Activated effector memory CD4-positive, alpha-beta T cell treated with Interleukin-2 at 50 U/mL for 16 hours (primary cell): Measurements from ENCODE around the gene VPS4B.
"Not testable (repeated sequence)": the region's sequence is repeated elsewhere in the genome, so short reads cannot be mapped to it uniquely, and the experiment has no call there.

Source experiments
- DNase-seq: peaks from one replicate; pipeline ENCODE4 v3.0.0-alpha.2; 2020

VPS4B gene

DNA sequence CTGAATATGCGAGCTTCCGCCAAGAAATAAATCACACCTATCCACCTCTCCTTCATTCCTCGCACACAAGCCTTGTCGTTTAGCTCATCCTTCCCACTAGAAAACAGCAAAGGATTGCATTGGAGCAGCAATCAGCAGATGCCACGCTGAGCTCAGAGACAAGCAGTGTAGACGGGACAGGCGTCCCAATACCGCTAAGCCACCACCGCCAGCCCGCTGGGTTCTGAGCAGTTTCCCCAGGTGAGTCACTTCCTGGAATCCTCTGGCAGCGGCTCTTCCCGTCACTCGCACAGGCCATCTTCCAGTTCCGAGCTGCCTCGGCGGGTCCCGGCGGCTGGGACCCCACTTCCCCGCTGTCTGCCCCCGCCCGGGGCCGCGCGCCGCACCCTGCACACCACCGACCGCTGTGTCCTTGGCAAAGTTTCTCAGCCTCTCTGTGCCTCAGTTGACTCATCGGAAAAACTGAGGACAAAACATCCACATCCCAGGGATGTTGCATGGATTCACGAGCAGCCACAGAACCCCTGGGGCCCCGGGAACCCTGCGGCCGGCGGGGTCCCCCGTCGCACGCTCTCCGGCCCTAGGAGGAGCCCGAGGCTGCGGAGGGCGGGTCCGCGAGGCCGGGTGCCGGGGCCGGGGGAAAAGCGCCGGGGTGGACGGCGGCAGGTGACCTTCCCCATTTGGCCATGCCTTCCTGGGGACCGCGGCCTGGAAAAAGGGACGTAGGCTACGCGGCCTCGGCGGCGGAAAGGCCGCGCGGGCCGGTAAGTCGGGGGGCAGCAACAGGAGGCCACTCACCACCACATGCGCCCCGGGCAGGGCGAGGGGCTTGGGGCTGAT, 55.8 kb downstream of the VPS4B start:
- DNase-seq, result peak; percentile 64

DNA sequence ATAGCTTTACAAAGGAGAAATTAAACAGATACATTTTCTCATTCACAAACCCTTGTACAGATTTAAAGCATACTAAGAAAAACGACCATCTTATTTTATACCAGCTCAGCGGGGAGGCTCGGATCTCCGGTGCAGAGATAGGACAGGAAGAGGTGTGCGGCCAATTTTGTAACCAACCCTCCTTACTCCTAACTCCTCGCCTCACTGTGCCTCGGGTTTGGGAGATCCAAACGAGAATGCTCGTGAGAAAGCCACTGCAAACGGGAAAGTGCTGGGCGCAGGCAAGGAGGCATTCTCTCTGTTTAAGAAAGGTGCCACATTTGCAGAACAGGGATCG, 56.4 kb downstream of the VPS4B start:
- DNase-seq, result no peak

DNA sequence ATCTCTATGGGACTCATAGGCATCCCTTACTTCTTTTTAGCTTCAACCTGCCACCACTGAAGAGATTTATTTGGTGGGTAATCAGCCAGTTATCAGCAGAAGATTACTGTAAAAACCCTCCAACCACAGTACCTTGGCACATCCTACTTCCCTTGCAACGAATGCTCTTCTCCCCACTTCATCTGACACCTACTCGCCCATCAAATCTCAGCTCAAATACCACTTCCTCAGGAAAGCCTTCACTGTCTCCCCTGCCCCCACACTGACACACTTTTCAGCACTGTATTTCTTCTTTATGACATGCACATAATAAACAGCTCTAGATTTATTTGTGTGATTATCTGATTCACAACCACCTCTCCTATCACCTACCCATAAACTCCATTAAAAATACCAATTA, 58.3 kb downstream of the VPS4B start:
- peak; percentile 29 for DNase-seq

DNA sequence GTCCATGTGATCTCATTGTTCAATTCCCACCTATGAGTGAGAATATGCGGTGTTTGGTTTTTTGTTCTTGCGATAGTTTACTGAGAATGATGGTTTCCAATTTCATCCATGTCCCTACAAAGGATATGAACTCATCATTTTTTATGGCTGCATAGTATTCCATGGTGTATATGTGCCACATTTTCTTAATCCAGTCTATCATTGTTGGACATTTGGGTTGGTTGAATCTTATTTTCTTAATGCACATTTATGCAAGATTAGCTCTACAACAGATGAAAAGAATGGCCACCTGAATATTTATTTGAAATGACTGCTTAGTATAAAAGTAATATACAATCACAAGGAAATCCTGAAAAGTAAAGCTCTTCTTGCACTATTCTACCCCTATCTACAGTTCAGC, 58.9 kb downstream of the VPS4B start:
- not testable (repeated sequence) for DNase-seq

DNA sequence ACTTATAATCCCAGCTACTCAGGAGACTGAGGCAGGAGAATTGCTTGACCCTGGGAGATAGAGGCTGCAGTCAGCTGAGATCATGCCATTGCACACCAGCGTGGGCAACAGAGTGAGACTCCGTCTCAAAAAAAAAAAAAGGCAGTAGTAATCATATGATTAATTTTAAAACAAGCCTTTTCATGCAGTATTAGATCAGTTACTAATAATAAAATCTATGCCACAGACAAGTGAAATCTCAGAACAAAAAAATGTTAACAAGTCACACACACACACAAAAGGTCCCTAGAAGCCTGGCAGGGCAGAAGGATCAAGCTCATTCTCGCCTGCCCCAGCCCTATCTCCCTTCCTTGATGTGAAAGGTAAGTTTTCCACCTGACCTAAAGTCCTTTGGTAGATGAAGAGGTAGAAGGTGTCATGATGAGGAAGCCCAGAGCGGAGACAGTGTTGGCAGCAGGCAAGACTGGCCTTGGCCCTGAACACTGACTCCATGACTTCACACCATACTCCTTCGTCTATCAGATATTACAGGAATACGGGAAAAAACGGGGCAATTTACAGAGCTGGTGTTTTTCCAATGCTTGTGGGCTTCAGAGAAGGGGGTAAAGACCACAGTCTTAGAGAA, 65.9 kb downstream of the VPS4B start:
- DNase-seq, result no peak

DNA sequence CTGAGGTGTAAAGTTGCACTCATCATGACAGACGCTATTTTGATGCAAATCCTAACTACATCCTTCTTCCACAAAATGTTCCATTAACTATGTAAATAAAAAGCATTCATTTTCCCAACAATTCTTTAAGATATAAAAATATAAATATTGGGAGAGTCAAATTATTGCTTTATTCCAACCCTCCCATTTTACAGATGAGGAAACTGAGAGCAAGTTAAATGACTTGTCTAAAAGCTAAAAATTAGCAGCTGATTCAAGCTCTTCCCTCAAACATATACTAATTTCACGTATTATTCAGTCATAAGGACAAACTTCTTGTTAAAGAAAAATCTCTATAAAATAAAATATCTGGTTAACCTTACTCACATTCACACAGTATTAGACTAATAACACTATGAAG, 72.0 kb downstream of the VPS4B start:
- DNase-seq, result no peak

DNA sequence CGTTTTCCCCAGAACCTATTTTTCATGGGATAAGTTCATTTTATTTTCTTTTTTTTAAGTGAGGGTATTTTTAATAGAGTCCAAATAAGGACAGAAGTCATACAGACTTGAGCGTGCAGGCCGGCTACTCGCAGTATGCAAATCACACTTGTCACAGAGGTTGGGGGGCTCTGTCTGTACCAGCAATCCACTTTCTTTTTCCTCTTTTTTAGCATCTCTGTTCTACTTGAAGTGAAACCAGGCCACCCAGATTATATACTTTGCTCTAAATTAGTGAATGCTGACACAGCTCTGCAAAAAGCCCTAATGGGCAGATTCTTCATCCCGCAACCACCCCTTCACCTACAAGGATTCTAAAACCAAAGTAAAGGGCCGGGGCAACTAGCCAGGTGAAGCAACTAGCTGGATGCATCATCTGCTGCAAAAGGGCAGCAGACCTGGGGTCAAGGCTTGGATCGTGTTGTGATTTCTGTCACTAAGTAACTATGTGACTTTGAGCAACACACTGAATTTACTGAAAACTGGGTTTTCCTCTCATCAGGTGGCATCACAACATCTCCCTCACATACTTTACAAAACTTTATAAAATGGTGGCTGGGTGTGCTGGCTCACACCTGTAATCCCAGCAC, 73.7 kb downstream of the VPS4B start:
- no peak for DNase-seq

DNA sequence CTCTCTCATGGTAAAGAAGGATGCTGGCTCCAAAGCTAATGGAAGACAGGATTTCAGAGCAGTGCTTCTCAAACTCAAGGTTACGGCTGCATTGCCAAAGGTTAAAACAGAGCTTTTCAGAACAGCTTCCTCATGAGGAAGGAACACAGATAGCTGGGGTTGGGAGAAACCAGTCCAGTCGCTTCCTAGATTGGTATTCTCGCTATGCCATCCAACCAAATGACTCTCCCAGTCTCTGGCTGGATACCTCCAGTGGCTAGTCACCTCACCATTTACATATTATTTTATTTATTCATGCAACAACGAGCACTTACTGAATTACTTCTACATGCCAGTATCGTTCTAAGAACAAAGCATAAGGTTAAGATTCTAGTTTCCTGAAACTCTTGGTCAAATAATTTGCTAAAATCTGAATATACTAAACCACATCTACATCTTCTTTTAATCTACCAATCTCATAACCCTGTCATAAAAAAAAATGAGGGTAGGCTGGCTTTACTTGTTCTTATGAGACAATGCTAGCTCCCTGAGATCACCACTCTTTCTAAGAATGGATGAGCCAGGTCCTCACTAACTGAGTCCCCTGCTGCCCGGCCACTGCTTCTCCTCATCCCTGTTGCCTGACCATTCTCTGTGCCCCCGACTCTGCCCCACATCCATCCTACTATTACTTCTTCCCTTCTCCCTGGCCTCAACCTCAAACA, 75.6 kb downstream of the VPS4B start:
- DNase-seq, result no peak

DNA sequence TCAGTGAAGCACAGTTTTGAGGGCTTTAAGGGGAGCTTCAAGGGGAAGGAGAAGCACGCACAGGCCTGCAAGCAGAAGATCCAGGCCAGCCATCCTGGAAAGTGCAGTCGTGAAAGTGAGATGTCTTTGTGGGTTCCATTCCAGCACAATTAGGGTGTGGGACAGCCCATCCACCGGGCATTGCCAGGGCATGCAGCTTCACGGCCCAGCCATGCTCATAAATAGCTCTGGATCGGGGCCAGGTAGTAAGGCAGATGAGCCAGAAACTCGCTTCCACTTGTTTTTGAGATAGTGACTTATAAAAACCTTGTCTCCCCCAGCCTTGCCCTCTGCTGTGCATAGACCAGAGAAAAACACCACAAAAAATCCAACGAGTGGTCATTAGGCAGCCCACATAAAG, 76.2 kb downstream of the VPS4B start:
- DNase-seq, result no peak

DNA sequence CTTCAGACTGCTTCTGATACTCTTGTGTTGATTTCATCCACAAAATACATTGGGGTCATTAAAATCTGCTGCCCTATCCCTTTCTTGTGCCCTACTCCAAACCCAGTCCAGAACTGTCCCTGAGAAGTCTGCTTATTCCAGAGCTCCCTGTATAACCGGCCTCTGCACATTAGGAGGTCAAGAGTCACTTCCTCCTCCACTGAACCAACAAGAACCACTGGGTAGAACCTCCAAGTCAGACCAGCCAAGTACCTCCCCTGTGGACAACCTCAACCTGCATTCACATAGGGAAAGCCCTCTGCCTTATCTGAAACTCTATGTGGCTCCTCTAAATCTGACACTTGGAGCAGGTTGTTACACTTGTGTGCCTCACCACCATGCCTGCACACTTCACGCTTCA, 77.4 kb downstream of the VPS4B start:
- no peak for DNase-seq

DNA sequence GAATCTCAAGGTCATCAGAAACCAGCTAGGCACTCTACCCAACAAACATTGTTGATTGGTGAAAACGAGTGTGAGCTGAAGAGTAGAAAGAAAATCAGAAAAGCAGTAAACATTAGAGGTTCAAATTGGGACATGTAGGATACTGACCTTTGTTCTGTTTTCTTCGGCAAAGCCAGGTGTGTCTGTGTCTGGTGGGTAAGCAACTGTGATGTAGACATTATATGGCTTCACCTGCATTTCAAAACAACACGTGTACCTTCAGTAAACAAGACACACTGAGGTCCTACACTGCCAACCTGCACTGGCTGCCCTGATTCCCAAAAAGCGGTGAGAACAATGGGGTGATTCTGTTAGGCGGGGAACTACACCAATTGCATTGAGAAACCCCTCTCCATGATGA, 78.0 kb downstream of the VPS4B start:
- DNase-seq, result no peak

DNA sequence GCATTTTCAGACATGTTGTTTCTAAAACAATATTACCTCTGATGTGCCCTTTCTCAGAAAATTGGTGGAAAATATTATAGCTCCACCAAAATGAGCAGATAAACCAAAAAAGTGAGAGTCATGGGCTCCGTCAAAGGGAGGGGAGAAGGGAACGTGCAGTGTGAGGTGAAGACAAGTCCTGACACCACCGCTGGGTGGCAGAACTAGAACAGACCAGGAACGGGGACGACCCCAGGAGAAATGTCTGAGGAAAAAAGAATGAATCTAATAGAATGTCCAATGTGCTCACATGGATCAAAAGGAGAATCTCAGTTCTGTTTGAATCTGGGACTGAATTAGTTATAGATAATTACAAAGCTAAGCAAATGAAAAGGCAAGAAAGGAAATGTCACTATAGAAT, 80.1 kb downstream of the VPS4B start:
- no peak for DNase-seq

DNA sequence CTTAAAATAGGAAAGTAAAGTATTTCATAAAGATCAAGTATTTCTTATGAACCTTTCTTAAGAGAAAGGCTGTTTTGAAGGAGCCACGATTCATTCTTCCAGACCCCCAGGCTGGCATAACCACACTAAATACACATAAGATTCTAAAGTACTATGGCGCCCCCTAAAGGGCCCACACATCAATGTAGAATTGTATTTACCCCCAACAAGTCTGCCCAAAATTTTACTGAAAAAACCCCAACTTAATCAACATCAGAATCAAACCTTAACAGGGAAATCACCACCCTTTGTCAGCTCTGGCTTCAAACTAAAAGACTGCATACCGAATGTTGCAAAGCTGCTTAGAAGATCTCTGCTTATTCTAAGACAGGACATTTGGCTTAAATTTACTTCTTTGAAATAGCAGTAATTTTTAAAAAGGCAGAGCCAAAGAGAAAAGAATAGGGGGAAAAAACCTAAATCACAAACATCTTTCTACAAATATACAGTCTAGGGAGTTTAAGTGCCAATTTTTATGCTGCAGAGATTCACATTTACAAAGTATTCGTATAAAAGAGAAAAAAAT, 82.3 kb downstream of the VPS4B start:
- DNase-seq, result no peak
